C4-2B (cell line): Measurements from ENCODE around the gene DUSP9.
"Not testable (repeated sequence)": the region's sequence is repeated elsewhere in the genome, so short reads cannot be mapped to it uniquely, and the experiment has no call there.

ENCODE experiments used
- H3K27ac ChIP-seq: fragments of 450-650 bp; 2 replicates; pipeline ENCODE4 v1.5.1; 2017
- ZFX ChIP-seq: fragments of 450-650 bp; IDR thresholded peaks from 2 replicates; pipeline ENCODE4 v1.6.1; 2017
- TF ChIP-seq, protein P1 (sequence below): fragments of 450-650 bp; conservative IDR thresholded peaks from 2 replicates; pipeline ENCODE4 v1.5.1; 2017; ENCODE audit warnings: mild to moderate bottlenecking

The DUSP9 gene

DNA sequence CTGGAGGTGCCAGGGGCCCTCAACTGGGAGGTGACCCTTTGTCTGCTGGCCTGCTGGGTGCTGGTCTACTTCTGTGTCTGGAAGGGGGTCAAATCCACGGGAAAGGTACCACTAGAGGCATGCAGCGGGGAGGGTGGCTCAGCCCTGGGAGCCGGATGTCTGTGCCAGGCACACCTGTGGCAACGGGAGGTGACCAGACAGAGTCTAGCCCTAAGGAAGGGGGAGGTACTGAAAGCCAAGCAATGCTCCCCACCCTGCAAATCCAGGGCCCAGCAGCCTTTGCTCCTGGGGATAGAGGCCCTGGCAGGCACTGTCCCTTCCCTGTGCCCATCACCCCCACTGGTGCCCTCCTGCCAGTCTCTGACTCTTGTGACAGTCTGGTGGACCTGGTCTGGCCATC, 45.0 kb downstream of the DUSP9 start:
- H3K27ac ChIP-seq, result no peak overlapping the region
- no peak for TF ChIP-seq ZFX
- TF ChIP-seq, protein P1, sequence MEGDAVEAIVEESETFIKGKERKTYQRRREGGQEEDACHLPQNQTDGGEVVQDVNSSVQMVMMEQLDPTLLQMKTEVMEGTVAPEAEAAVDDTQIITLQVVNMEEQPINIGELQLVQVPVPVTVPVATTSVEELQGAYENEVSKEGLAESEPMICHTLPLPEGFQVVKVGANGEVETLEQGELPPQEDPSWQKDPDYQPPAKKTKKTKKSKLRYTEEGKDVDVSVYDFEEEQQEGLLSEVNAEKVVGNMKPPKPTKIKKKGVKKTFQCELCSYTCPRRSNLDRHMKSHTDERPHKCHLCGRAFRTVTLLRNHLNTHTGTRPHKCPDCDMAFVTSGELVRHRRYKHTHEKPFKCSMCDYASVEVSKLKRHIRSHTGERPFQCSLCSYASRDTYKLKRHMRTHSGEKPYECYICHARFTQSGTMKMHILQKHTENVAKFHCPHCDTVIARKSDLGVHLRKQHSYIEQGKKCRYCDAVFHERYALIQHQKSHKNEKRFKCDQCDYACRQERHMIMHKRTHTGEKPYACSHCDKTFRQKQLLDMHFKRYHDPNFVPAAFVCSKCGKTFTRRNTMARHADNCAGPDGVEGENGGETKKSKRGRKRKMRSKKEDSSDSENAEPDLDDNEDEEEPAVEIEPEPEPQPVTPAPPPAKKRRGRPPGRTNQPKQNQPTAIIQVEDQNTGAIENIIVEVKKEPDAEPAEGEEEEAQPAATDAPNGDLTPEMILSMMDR, result no peak

DNA sequence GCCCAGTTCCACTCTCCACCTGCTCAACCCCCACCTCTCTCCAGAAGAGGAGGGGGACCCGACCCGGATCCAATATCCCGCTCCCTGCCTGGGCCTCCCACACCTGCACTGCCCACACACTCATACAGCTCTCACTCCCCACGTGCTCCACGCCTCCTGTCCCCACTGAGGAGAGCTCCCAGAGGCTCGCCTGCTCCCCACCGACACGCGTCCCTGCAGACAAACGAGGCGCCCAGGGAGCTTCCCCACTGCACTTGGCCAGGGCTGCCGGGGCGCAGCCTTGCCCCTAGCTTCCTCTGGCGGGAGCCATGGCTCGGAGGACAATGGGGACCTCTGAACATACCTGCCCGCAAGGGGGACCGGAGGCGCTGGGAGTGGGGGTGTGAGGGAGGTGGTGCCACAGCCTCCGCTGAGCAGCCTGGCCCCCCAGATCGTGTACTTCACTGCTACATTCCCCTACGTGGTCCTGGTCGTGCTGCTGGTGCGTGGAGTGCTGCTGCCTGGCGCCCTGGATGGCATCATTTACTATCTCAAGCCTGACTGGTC, 45.7 kb downstream of the DUSP9 start:
- no peak overlapping the region for H3K27ac ChIP-seq

GRCh38 chrX:153693216-153694086, 46.4 kb downstream of the DUSP9 start:
- TF ChIP-seq ZFX, result no peak
- TF ChIP-seq, protein P1, result no peak
- H3K27ac ChIP-seq, result no peak overlapping the region

More for the DNA sequence above, 45.7 kb downstream of the DUSP9 start:
- TF ChIP-seq, protein P1, result no peak
- TF ChIP-seq ZFX, result no peak

DNA sequence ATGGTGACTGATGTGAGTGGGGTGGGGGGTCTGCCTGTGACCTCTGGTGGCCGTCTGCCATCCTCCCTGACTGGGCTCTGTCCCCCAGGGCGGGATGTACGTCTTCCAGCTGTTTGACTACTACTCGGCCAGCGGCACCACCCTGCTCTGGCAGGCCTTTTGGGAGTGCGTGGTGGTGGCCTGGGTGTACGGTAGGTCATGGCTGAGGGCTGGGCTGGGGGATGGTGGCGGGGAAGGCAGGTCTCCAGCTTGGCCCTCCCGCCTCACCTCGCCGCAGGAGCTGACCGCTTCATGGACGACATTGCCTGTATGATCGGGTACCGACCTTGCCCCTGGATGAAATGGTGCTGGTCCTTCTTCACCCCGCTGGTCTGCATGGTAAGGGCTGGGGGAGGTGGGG, 47.3 kb downstream of the DUSP9 start:
- not testable (repeated sequence) for H3K27ac ChIP-seq

DNA sequence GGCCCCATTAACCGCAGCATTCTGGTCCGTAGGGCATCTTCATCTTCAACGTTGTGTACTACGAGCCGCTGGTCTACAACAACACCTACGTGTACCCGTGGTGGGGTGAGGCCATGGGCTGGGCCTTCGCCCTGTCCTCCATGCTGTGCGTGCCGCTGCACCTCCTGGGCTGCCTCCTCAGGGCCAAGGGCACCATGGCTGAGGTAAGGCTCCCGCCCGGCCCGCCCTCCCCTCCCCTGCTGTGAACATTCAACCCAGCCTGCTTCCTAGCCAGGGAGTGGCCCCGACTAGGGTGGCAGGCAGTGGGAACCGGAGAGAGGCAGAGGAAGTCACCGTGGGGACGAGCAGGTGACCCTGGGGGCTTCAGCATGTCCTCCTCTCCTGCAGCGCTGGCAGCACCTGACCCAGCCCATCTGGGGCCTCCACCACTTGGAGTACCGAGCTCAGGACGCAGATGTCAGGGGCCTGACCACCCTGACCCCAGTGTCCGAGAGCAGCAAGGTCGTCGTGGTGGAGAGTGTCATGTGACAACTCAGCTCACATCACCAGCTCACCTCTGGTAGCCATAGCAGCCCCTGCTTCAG, 47.8 kb downstream of the DUSP9 start:
- TF ChIP-seq ZFX, result no peak
- TF ChIP-seq, protein P1, result no peak
- H3K27ac ChIP-seq, result no peak overlapping the region

- TF ChIP-seq ZFX, result no peak
- TF ChIP-seq, protein P1, result no peak
- H3K27ac ChIP-seq, result no peak overlapping the region
Observed at GRCh38 chrX:153696100-153696499, 49.1 kb downstream of the DUSP9 start.

DNA sequence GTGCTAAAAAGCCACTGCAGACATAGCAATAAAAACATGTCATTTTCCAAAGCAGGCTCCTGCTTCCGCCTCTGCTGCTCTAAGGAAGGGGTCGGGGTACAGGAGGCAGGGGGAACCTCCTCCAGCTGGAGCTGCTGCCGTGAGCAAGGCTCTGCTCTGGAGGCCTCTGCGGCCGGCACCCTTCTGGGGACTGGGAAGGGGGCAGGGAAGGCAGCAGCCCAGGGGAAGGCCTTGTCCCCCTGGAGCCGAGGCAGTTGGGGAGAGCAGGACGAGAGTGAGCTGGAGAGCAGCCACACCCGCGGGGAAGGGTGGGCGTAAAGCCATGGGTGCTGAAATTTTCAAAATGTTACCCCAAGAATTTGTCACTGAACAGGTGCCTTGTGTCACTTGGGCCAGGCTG, 49.5 kb downstream of the DUSP9 start:
- not testable (repeated sequence) for H3K27ac ChIP-seq

DNA sequence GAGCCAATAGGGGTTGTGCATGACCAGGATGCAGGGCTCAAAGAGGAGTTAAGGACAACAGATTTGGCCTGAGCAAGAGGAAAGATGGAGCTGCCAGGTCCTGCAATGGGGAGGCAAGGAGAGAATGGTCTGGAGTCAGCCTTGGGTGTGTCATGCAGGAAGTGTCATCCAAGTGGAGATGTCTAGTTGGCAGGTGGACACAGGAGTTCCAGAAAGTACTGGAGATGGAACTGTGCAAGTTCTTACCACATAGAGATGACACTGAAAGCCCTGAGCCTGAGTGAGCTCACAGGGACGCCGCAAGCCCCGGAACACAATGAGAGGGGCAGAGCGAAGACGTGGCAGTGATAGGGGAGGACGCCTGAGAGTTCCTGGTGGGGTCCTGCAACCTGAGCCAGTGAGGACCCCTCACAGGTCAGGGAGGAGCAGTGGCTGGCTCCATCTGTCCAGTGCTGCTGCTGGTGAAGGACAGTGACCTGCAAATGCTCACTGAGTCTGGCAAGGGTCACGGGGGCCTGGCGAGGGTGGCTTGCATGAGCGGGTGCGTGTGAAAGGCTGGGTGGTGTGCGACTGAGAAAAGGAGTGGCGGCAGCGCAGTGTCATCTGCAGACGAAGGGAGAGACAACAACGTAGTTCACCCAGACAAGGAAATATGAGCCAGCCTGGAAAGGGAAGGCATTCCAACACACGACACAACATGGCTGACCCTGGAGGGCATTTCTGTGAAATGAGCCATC, 50.2 kb downstream of the DUSP9 start:
- not testable (repeated sequence) for H3K27ac ChIP-seq
